ENCODE measurements around the gene LNPEP. TPM values are rescaled to one million over a fixed set of nuclear protein-coding genes. Genes with fewer than 3 reads are reported as not detected.

LNPEP gene
- total RNA-seq, 2 experiments from 2014 or later: 79.1 to 116 TPM

- Histone ChIP-seq H3K27ac (ENCODE audit: low read depth, low read length, poor library complexity, severe bottlenecking) (no peak overlapping the region), H3K4me1 (ENCODE audit: insufficient read depth, low read length, poor library complexity, severe bottlenecking) (no peaks in the 10 kb centered on the region), H4K20me1 (ENCODE audit: insufficient read depth, low read length) (no peaks in the 10 kb centered on the region), H3K4me3 (ENCODE audit: low read depth, low read length, poor library complexity, severe bottlenecking) (no peak overlapping the region), H3K79me2 (ENCODE audit: insufficient read depth, low read depth, low read length) (no peaks in the 10 kb centered on the region), H3K4me2 (ENCODE audit: low read length) (no peak overlapping the region), H3K9me3 (ENCODE audit: low read length) (no peaks in the 10 kb centered on the region), H2AFZ (ENCODE audit: low read length) (no peak overlapping the region), H3K9me2 (ENCODE audit: insufficient read depth, low read length) (no peaks in the 10 kb centered on the region), H3K36me3 (ENCODE audit: insufficient read depth, low read length) (no peaks in the 10 kb centered on the region)
- DNase-seq (ENCODE audit: low spot score): no peak
- intact Hi-C loops (cut with micrococcal nuclease; ENCODE audit: unreplicated experiment): no loop called here
- ChIA-PET CTCF (ENCODE audit: unreplicated experiment) (no interaction called here), POLR2A (no interaction called here)
- TF ChIP-seq, protein P1, sequence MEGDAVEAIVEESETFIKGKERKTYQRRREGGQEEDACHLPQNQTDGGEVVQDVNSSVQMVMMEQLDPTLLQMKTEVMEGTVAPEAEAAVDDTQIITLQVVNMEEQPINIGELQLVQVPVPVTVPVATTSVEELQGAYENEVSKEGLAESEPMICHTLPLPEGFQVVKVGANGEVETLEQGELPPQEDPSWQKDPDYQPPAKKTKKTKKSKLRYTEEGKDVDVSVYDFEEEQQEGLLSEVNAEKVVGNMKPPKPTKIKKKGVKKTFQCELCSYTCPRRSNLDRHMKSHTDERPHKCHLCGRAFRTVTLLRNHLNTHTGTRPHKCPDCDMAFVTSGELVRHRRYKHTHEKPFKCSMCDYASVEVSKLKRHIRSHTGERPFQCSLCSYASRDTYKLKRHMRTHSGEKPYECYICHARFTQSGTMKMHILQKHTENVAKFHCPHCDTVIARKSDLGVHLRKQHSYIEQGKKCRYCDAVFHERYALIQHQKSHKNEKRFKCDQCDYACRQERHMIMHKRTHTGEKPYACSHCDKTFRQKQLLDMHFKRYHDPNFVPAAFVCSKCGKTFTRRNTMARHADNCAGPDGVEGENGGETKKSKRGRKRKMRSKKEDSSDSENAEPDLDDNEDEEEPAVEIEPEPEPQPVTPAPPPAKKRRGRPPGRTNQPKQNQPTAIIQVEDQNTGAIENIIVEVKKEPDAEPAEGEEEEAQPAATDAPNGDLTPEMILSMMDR (conservative IDR thresholded peaks at IDR 0.05; ENCODE audit: low read length): no peak
- no peak for TF ChIP-seq EZH2phosphoT487 (IDR thresholded peaks at IDR 0.05; ENCODE audit: borderline replicate concordance, low read depth, low read length)
- BruUV-seq (replicated peaks): no TSS peak
Measured at GRCh38 chr5:97085459-97086181, 149.7 kb downstream of the LNPEP start.

Small RNA genes within 50 kb of the gene (small RNA-seq; reads per million reads assigned to genes)
- gene RF00019: not detected

Other genes with a start within 250 kb of the LNPEP start
- gene ERAP1, start 128.1 kb upstream of the LNPEP start, total RNA-seq (2014; rRNA removed; shearing (Covaris generic)): 41.8 and 57.3 TPM in 2 replicates
- 54.0 and 69.4 TPM in 2 replicates for gene ERAP1, start 128.1 kb upstream of the LNPEP start, total RNA-seq (2022)
- gene ERAP2, start 59.6 kb upstream of the LNPEP start, total RNA-seq (2014; rRNA removed; shearing (Covaris generic)): 29.3 and 35.6 TPM in 2 replicates
- 19.5 and 26.2 TPM in 2 replicates for gene ERAP2, start 59.6 kb upstream of the LNPEP start, total RNA-seq (2022)
- gene LIX1, start 206.5 kb downstream of the LNPEP start, total RNA-seq (2014; rRNA removed; shearing (Covaris generic)): 0.18 and 0.44 TPM in 2 replicates
- not detected in 2 replicates for gene LIX1, start 206.5 kb downstream of the LNPEP start, total RNA-seq (2022)
- gene RIOK2, start 247.2 kb downstream of the LNPEP start, total RNA-seq (2014; rRNA removed; shearing (Covaris generic)): 21.9 and 44.7 TPM in 2 replicates
- 40.2 and 41.3 TPM in 2 replicates for gene RIOK2, start 247.2 kb downstream of the LNPEP start, total RNA-seq (2022)

Data from OCI-LY7 (cell line).